ENCODE results near the gene KMT2C.

Gene KMT2C

DNA sequence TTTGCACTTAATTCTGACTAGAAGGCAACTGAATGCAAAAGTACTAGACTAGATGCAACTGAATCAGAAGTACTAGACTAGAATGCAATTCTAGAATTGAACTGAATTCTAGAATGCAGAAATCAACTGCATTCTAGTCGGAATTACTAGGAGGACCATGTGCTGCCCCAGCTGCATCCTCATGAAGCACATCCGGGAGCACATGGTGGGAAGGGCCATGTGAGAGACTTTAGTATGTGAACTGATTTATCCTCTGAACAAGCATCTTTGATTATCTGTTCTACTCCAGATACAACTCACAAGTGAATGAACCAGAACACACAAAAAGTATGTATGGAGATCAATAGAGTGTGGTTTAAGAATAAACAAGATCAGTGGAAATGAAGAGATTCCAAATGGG, 295.2 kb downstream of the KMT2C start:
- Histone ChIP-seq H3K4me1 (ENCODE audit: control insufficient read depth, insufficient read depth, low read length) (peaks cover 7% of the 10 kb centered on the region), H3K9me3 (replicated peaks; ENCODE audit: low read length) (no peaks in the 10 kb centered on the region), H3K36me3 (ENCODE audit: insufficient read depth, low read length) (peaks cover 68% of the 10 kb centered on the region)

GRCh38 chr7:152140067-152140466, 295.7 kb downstream of the KMT2C start:
- no peak overlapping the region for H3K4me2 ChIP-seq (ENCODE audit: low read length)
- no peak overlapping the region for H3K4me3 ChIP-seq (ENCODE audit: low read length)
- H3K9me3 ChIP-seq (replicated peaks; ENCODE audit: low read length) = no peaks in the 10 kb centered on the region
- H3K9ac ChIP-seq (ENCODE audit: low read depth, low read length) = no peak overlapping the region
- H3K4me1 ChIP-seq (ENCODE audit: control insufficient read depth, insufficient read depth, low read length) = peaks cover 2% of the 10 kb centered on the region
- H3K27me3 ChIP-seq (ENCODE audit: control insufficient read depth, insufficient read depth, low read length) = no peaks in the 10 kb centered on the region
- H3K36me3 ChIP-seq (ENCODE audit: insufficient read depth, low read length) = peaks cover 68% of the 10 kb centered on the region

More for the DNA sequence above, 295.2 kb downstream of the KMT2C start:
- H3K27me3 ChIP-seq (ENCODE audit: control insufficient read depth, insufficient read depth, low read length) = no peaks in the 10 kb centered on the region
- no peak overlapping the region for H3K9ac ChIP-seq (ENCODE audit: low read depth, low read length)
- H3K4me2 ChIP-seq (ENCODE audit: low read length) = no peak overlapping the region
- H3K4me3 ChIP-seq (ENCODE audit: low read length) = no peak overlapping the region

DNA sequence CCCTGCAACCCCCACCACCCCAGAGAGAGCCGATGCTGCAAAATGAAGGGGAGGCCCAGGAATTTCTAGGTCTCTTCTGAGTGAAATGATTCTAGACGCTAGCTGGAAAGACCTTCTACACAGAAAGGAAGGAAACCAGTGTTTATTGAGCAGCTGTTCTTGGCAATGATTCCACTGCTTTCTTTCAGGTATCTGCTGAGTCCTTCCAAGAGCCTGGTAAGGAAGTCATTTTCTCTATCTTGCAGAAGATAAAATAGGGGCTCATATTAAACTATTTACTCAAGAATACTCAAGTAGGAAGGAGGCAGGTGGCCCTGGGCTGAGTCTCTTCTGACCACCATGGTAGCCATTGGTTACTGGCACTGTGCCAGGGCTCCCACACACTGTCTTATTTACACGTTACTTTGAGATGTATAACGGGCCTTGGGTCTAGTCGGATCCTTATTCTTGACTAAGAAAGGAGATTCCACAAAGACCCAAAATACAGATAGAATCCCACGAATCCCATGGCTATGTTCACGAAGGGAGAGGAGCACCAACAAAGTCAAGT, 298.3 kb downstream of the KMT2C start:
- no peak overlapping the region for H3K9ac ChIP-seq (ENCODE audit: low read depth, low read length)
- no peak overlapping the region for H3K4me2 ChIP-seq (ENCODE audit: low read length)
- no peak overlapping the region for H3K4me3 ChIP-seq (ENCODE audit: low read length)
- H3K4me1 ChIP-seq (ENCODE audit: control insufficient read depth, insufficient read depth, low read length) = no peaks in the 10 kb centered on the region
- H3K9me3 ChIP-seq (replicated peaks; ENCODE audit: low read length) = no peaks in the 10 kb centered on the region
- H3K27me3 ChIP-seq (ENCODE audit: control insufficient read depth, insufficient read depth, low read length) = no peaks in the 10 kb centered on the region
- peaks cover 54% of the 10 kb centered on the region for H3K36me3 ChIP-seq (ENCODE audit: insufficient read depth, low read length)

- Histone ChIP-seq H3K9ac (ENCODE audit: low read depth, low read length) (no peak overlapping the region), H3K4me2 (ENCODE audit: low read length) (no peak overlapping the region), H3K9me3 (replicated peaks; ENCODE audit: low read length) (no peaks in the 10 kb centered on the region), H3K4me3 (ENCODE audit: low read length) (no peak overlapping the region), H3K4me1 (ENCODE audit: control insufficient read depth, insufficient read depth, low read length) (no peaks in the 10 kb centered on the region), H3K36me3 (ENCODE audit: insufficient read depth, low read length) (peaks cover 61% of the 10 kb centered on the region), H3K27me3 (ENCODE audit: control insufficient read depth, insufficient read depth, low read length) (no peaks in the 10 kb centered on the region)
Measured at GRCh38 chr7:152136686-152137085, 299.1 kb downstream of the KMT2C start.

GRCh38 chr7:152133804-152134203, 302.0 kb downstream of the KMT2C start:
- peaks cover 62% of the 10 kb centered on the region for H3K36me3 ChIP-seq (ENCODE audit: insufficient read depth, low read length)

GRCh38 chr7:152132812-152133211, 303.0 kb downstream of the KMT2C start:
- Histone ChIP-seq H3K9ac (ENCODE audit: low read depth, low read length) (no peak overlapping the region), H3K4me2 (ENCODE audit: low read length) (no peak overlapping the region), H3K4me1 (ENCODE audit: control insufficient read depth, insufficient read depth, low read length) (no peaks in the 10 kb centered on the region), H3K27me3 (ENCODE audit: control insufficient read depth, insufficient read depth, low read length) (no peaks in the 10 kb centered on the region), H3K4me3 (ENCODE audit: low read length) (no peak overlapping the region), H3K9me3 (replicated peaks; ENCODE audit: low read length) (no peaks in the 10 kb centered on the region), H3K36me3 (ENCODE audit: insufficient read depth, low read length) (peaks cover 61% of the 10 kb centered on the region)

More at GRCh38 chr7:152133804-152134203, 302.0 kb downstream of the KMT2C start:
- no peak overlapping the region for H3K9ac ChIP-seq (ENCODE audit: low read depth, low read length)
- H3K4me1 ChIP-seq (ENCODE audit: control insufficient read depth, insufficient read depth, low read length) = no peaks in the 10 kb centered on the region
- no peak overlapping the region for H3K4me2 ChIP-seq (ENCODE audit: low read length)
- no peaks in the 10 kb centered on the region for H3K9me3 ChIP-seq (replicated peaks; ENCODE audit: low read length)
- H3K27me3 ChIP-seq (ENCODE audit: control insufficient read depth, insufficient read depth, low read length) = no peaks in the 10 kb centered on the region
- H3K4me3 ChIP-seq (ENCODE audit: low read length) = no peak overlapping the region

- no peaks in the 10 kb centered on the region for H3K27me3 ChIP-seq (ENCODE audit: control insufficient read depth, insufficient read depth, low read length)
- no peak overlapping the region for H3K4me2 ChIP-seq (ENCODE audit: low read length)
- H3K9me3 ChIP-seq (replicated peaks; ENCODE audit: low read length) = no peaks in the 10 kb centered on the region
- no peaks in the 10 kb centered on the region for H3K4me1 ChIP-seq (ENCODE audit: control insufficient read depth, insufficient read depth, low read length)
- peaks cover 56% of the 10 kb centered on the region for H3K36me3 ChIP-seq (ENCODE audit: insufficient read depth, low read length)
- no peak overlapping the region for H3K9ac ChIP-seq (ENCODE audit: low read depth, low read length)
- no peak overlapping the region for H3K4me3 ChIP-seq (ENCODE audit: low read length)
Measured at GRCh38 chr7:152131981-152132494, 303.8 kb downstream of the KMT2C start.

DNA sequence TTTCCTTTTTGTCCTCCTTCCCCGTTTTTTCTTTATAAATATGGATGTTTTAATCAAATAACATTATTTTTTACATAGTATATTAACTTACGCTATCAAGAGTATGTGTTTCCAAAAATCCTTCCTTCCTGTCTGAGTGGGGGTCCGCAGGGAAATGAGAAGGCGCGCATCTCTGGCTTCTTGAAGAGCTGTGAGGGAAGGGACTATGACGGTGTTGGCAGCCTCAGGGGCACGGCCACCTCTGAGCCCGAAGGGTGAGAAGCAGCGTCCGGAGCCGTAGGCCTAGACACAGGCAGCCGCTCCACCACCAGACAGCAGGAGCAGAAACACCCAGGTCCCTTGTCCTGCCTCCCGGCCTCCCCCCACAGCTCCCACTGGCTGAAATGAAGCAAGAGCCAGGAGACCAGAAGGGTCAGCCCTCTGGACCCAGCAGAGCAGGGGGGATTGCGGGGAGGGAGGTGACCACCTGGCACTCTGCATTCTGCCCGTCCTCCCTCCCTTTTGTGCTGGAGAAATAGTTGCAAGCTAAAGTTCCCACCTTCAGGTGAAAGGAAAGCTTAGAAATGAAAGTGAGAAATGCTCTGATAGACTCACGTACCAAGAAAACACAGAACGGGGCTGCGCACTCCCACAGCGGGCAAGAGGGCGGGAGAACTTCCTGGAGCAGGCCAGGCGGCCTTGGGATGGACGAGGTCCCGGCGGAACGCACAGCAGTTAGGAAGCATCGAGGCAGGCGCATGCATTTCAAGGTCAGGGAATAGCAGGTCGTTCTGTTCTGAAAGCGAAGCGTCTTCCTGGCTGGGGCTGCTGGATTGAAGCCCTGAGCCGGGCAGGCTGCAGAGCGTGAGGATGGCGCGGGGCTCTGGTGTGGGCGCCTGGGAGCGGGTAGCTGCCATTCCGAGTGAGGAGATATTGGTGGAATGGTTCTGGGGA, 304.9 kb downstream of the KMT2C start:
- Histone ChIP-seq H3K27me3 (ENCODE audit: control insufficient read depth, insufficient read depth, low read length) (no peaks in the 10 kb centered on the region), H3K36me3 (ENCODE audit: insufficient read depth, low read length) (peaks cover 56% of the 10 kb centered on the region), H3K4me3 (ENCODE audit: low read length) (no peak overlapping the region), H3K4me1 (ENCODE audit: control insufficient read depth, insufficient read depth, low read length) (no peaks in the 10 kb centered on the region), H3K9ac (ENCODE audit: low read depth, low read length) (no peak overlapping the region), H3K9me3 (replicated peaks; ENCODE audit: low read length) (no peaks in the 10 kb centered on the region), H3K4me2 (ENCODE audit: low read length) (no peak overlapping the region)

DNA sequence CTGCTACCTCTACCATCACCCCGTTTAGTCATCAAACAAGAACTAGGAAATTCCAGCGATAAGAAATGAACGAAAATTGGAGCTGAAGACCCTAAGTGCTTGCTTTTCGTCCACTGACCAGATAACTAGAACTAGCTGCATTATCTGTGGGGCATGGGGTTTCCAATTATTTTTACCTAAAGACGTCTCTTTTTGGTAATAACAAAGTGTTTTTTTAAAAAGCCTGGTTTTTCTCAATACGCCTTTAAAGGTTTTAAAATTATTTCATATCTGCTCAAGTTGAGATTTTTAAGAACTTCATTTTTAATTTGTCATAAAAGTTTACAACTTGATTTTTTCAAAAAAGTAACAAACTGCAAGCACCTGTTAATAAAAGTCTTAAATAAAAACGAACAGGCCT, 306.1 kb downstream of the KMT2C start:
- peaks cover 57% of the 10 kb centered on the region for H3K36me3 ChIP-seq (ENCODE audit: insufficient read depth, low read length)
- no peaks in the 10 kb centered on the region for H3K9me3 ChIP-seq (replicated peaks; ENCODE audit: low read length)
- no peak overlapping the region for H3K4me3 ChIP-seq (ENCODE audit: low read length)
- H3K27me3 ChIP-seq (ENCODE audit: control insufficient read depth, insufficient read depth, low read length) = no peaks in the 10 kb centered on the region
- no peaks in the 10 kb centered on the region for H3K4me1 ChIP-seq (ENCODE audit: control insufficient read depth, insufficient read depth, low read length)
- H3K4me2 ChIP-seq (ENCODE audit: low read length) = no peak overlapping the region
- H3K9ac ChIP-seq (ENCODE audit: low read depth, low read length) = no peak overlapping the region

- Histone ChIP-seq H3K4me2 (ENCODE audit: low read length) (no peak overlapping the region), H3K27me3 (ENCODE audit: control insufficient read depth, insufficient read depth, low read length) (no peaks in the 10 kb centered on the region), H3K4me1 (ENCODE audit: control insufficient read depth, insufficient read depth, low read length) (no peaks in the 10 kb centered on the region), H3K9me3 (replicated peaks; ENCODE audit: low read length) (no peaks in the 10 kb centered on the region), H3K9ac (ENCODE audit: low read depth, low read length) (no peak overlapping the region), H3K36me3 (ENCODE audit: insufficient read depth, low read length) (peaks cover 61% of the 10 kb centered on the region), H3K4me3 (ENCODE audit: low read length) (no peak overlapping the region)
Measured at GRCh38 chr7:152128741-152129461, 306.9 kb downstream of the KMT2C start.

DNA sequence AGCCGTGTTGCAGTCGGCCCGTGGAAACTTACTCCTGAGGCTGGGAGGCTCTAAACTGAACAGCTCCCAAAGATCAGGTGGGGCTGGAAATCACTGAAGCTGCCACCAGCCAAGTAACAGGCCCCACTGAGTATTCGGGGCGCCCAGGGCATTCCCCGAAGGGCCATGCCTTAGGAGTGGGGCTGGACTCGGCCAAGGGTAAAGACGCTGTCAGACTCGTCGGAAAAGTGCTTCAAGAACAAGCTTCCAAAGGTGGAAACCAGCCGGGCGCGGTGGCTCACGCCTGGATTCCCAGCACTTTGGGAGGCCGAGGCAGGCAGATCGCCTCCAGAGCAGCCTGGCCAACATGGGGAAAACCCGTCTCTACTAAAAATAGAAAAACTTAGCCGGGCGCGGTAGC, 307.6 kb downstream of the KMT2C start:
- H3K9ac ChIP-seq (ENCODE audit: low read depth, low read length) = no peak overlapping the region
- H3K4me3 ChIP-seq (ENCODE audit: low read length) = no peak overlapping the region
- no peaks in the 10 kb centered on the region for H3K9me3 ChIP-seq (replicated peaks; ENCODE audit: low read length)
- no peak overlapping the region for H3K4me2 ChIP-seq (ENCODE audit: low read length)
- peaks cover 60% of the 10 kb centered on the region for H3K36me3 ChIP-seq (ENCODE audit: insufficient read depth, low read length)
- no peaks in the 10 kb centered on the region for H3K4me1 ChIP-seq (ENCODE audit: control insufficient read depth, insufficient read depth, low read length)
- no peaks in the 10 kb centered on the region for H3K27me3 ChIP-seq (ENCODE audit: control insufficient read depth, insufficient read depth, low read length)

Data from skeletal muscle satellite cell (primary cell).